Esophagus squamous epithelium (tissue), 5 donors: ENCODE measurements around the gene SERPINI2. TPM values are rescaled to one million over a fixed set of nuclear protein-coding genes. Genes with fewer than 3 reads are reported as not detected.

Experiments used
- DNase-seq: peaks from one replicate; lab custom pipeline; 2025; lab: John Stamatoyannopoulos, UW
- H3K27ac ChIP-seq, 4 donors: fragments of 200-600 bp; sonication (generic); one replicate each; pipeline ENCODE4 v1.5.1; 2016 to 2019; ENCODE audit warnings: mild to moderate bottlenecking in 1 of 4
- H3K27me3 ChIP-seq, 4 donors: fragments of 200-600 bp; sonication (generic); 1 replicate in 3 of 4; 2 replicates in 1 of 4; pipeline versions ENCODE4 v1.5.1 to v1.6.0; 2017 to 2021; ENCODE audit warnings: antibody characterized with exemption in 1 of 4
- H3K36me3 ChIP-seq, 3 donors: fragments of 200-600 bp; sonication (generic); one replicate each; pipeline ENCODE4 v1.5.1; 2016 to 2019
- H3K4me1 ChIP-seq, 3 donors: fragments of 200-600 bp; sonication (generic); one replicate each; pipeline ENCODE4 v1.5.1; 2017 to 2019
- H3K4me3 ChIP-seq, 4 donors: fragments of 200-600 bp; sonication (generic); 1 replicate in 3 of 4; 2 replicates in 1 of 4; pipeline ENCODE4 v1.5.1; 2016 to 2019; ENCODE audit warnings: mild to moderate bottlenecking in 2 of 4, moderate library complexity in 1 of 4
- H3K9me3 ChIP-seq, 3 donors: fragments of 200-600 bp; sonication (generic); one replicate each; pipeline ENCODE4 v1.5.1; 2016 to 2019
- CTCF ChIP-seq, 6 experiments: fragments of 450-650 bp in 4 of 6; fragments of 200-600 bp in 2 of 6; sonication (generic) in 2 of 6; IDR thresholded peaks; one replicate each; pipeline ENCODE4 v1.5.1; 2016 to 2019; ENCODE audit warnings: antibody characterized with exemption in 6 of 6, mild to moderate bottlenecking in 4 of 6, moderate library complexity in 4 of 6
- POLR2A ChIP-seq, 4 donors: fragments of 450-650 bp; IDR thresholded peaks; one replicate each; pipeline ENCODE4 v1.6.1; 2017; ENCODE audit warnings: antibody characterized with exemption in 4 of 4, mild to moderate bottlenecking in 4 of 4, moderate library complexity in 3 of 4
- WGBS, 2 donors: methylation state at CpG; one replicate each; pipeline ENCODE4 v1.1.5; 2018; 5-methylcytosine and 5-hydroxymethylcytosine counted together
- intact Hi-C: fragments of 100-400 bp; cut with DNase I; formaldehyde crosslinking; loops from one replicate; pipeline ENCODE4 v1.15.0; 2022
- total RNA-seq, 4 donors: library from RNA; depleted of rRNA; stranded (reverse); fragments of >200 nt; gene quantifications; one replicate each; pipeline ENCODE4 v1.1.0, GENCODE V29; 2016
- donor health status: DM: yes; HTN: yes; CAD: no.

Gene SERPINI2
- total RNA-seq, 4 donors from 2014 or later: 0.30 to 1.1 TPM; not detected in 2

DNA sequence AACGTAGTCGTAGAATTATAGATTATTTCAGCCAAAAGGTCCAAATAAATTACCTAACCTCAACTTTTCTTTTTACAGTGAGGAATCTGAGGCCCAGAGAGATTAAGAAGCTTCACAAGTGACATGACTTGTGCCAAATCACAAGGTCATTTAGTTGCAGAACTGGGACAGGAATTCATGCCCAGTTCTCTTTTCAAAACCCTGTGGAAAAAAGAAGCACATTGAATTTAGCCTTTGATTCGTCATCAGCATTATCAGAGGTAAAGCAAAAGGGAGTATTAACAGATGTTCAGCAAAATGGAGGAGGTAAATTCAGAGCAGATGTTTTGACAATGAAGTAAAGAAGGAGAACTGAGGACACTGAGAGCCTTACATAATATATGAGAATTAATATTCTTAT lies 4.5 kb downstream of the SERPINI2 start:
- intact Hi-C loops: no loop called here
- Histone ChIP-seq H3K4me3 (no peak overlapping the region), H3K27me3 (no peaks in the 10 kb centered on the region), H3K36me3 (no peaks in the 10 kb centered on the region), H3K4me1 (no peaks in the 10 kb centered on the region), H3K27ac (no peak overlapping the region), H3K9me3 (no peaks in the 10 kb centered on the region)
- no peak for DNase-seq
- no peak for TF ChIP-seq CTCF (IDR thresholded peaks at IDR 0.05)
- TF ChIP-seq POLR2A (IDR thresholded peaks at IDR 0.05): no peak
- 88 to 89% methylated on average over 3 of the region's 3 CpGs for WGBS, 2 donors

DNA sequence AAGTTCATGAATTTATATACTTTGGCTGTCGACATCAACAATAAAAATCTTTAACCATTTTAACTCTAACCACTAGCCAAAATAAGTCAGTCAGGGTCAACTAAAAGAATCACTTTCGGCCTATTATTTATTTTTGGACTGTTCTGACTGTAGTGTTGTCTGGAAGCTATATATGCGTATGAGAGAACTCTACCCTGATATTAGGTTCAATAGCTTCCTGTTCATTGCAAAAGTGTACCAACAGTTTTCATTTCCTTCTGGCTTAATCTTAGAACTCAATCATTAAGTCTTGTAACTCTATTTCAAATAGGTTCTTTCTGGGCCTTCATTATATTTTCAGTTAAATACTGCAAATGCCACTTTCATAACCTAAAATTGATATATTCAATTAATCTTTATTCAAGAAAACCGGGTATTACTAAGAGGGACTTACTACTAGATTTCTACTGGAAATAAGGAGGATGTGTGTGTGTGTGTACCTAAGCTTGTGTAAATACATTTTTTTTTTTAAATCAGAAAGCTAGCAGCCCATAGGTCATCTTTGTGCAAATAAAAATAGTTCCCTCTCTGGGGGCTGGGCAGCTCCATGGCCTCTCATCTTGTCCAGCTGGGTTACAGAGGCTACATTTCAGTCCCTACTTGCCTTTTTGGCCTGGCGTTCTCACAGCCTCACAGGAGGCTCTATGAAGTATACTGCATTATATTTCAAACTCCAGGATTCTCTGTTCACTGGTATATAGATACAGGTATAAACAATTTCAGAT lies 5.8 kb downstream of the SERPINI2 start:
- Histone ChIP-seq H3K9me3 (no peaks in the 10 kb centered on the region), H3K4me3 (no peak overlapping the region), H3K27me3 (no peaks in the 10 kb centered on the region), H3K36me3 (no peaks in the 10 kb centered on the region), H3K4me1 (no peaks in the 10 kb centered on the region), H3K27ac (no peak overlapping the region)
- DNase-seq: no peak
- TF ChIP-seq POLR2A (IDR thresholded peaks at IDR 0.05) (no peak), CTCF (IDR thresholded peaks at IDR 0.05) (no peak)
- intact Hi-C loops: no loop called here
- WGBS, 2 donors: 76 to 81% methylated on average over 5 of the region's 5 CpGs

DNA sequence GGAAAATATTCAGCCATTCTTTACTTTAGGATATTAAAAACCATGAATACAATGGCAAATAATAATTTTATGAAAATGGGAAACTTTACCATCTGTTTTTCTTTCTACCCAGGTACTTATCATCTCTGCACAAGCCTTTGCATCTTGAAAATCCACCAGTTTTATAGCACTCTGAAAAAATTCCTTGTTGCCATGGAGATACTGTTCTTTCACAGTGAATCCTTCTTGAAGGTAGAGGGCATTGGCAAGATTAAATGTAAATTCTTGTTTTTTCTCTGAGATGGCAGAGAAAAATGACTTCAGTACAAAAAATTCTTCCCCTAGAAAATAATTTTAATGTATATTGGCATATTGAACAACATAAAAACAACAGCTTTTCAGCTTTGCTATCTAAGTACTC lies 6.9 kb downstream of the SERPINI2 start:
- intact Hi-C loops: no loop called here

DNA sequence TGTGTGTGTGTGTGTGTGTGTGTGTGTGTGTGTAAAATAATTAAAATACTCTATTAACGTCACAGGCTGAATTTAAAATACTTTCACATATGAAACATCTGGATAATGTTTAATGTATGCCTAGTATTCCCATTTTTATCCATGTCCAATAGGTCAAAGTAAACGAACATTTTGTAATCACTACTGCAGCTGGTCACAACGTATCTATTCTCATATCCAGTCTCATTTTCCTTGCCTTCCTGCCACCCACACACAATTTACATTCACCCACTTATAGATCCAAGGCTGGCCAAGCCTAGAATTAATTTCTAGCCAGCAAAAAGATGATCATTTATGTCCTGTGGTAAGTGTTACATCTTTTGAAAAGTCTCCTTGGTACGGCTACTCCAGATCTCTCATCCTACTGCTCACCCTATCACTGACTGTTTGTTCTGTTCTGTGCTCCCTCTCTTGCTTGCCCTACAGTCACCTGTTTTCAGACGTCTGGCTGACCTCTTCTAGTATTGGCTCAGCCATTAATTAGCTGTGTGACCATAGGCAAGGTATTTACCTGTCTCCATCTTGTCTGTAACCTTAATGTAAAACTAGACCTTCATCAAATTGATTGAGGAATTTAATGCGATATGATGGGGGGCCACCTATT lies 17.6 kb downstream of the SERPINI2 start:
- Histone ChIP-seq H3K36me3 (no peaks in the 10 kb centered on the region), H3K27me3 (no peaks in the 10 kb centered on the region), H3K4me3 (no peak overlapping the region), H3K27ac (no peak overlapping the region), H3K4me1 (no peaks in the 10 kb centered on the region), H3K9me3 (no peaks in the 10 kb centered on the region)
- WGBS, 2 donors: 66 to 73% methylated on average over 6 of the region's 6 CpGs
- TF ChIP-seq POLR2A (IDR thresholded peaks at IDR 0.05) (no peak), CTCF (IDR thresholded peaks at IDR 0.05) (no peak)
- no peak for DNase-seq
- intact Hi-C loops: no loop called here

More for the DNA sequence above, 6.9 kb downstream of the SERPINI2 start:
- Histone ChIP-seq H3K27me3 (no peaks in the 10 kb centered on the region), H3K4me1 (no peaks in the 10 kb centered on the region), H3K36me3 (no peaks in the 10 kb centered on the region), H3K9me3 (no peaks in the 10 kb centered on the region), H3K4me3 (no peak overlapping the region), H3K27ac (no peak overlapping the region)
- DNase-seq: no peak
- TF ChIP-seq CTCF (IDR thresholded peaks at IDR 0.05) (no peak), POLR2A (IDR thresholded peaks at IDR 0.05) (no peak)

- H3K9me3 ChIP-seq: no peaks in the 10 kb centered on the region
- TF ChIP-seq CTCF (IDR thresholded peaks at IDR 0.05) (no peak), POLR2A (IDR thresholded peaks at IDR 0.05) (no peak)
- no peaks in the 10 kb centered on the region for H3K4me1 ChIP-seq
- intact Hi-C loops: no loop called here
- H3K36me3 ChIP-seq: no peaks in the 10 kb centered on the region
- no peak for DNase-seq
- 75 to 91% methylated on average over 2 of the region's 2 CpGs for WGBS, 2 donors
- H3K27ac ChIP-seq: no peak overlapping the region
- H3K27me3 ChIP-seq: no peaks in the 10 kb centered on the region
- H3K4me3 ChIP-seq: no peak overlapping the region
Observed at GRCh38 chr3:167453815-167454214, 20.0 kb downstream of the SERPINI2 start.
